Neural cell (in vitro differentiated cells): ENCODE results near the gene RPL39L. TPM values are rescaled to one million over a fixed set of nuclear protein-coding genes. Genes with fewer than 3 reads are reported as not detected.

Experiments used
- H2AFZ ChIP-seq: fragments of 200-600, 300-800 bp; sonication (generic), shearing (Covaris generic); 2 replicates; pipeline ENCODE4 v1.6.0; 2014; ENCODE audit warnings: low read depth, mild to moderate bottlenecking, antibody characterized with exemption, low read length, moderate library complexity
- H3F3A ChIP-seq: fragments of 200-600 bp; shearing (Covaris generic); 2 replicates; pipeline ENCODE4 v1.6.1; 2016; ENCODE audit warnings: mild to moderate bottlenecking, moderate library complexity, mixed read lengths, antibody characterized with exemption, low read length; ENCODE audit not compliant: insufficient read depth, poor library complexity, severe bottlenecking
- H3K27ac ChIP-seq: fragments of 200-600, 300-800 bp; sonication (generic), shearing (Covaris generic); 2 replicates; pipeline ENCODE4 v1.5.1; 2014; ENCODE audit warnings: mild to moderate bottlenecking, low read length, moderate library complexity
- H3K27me3 ChIP-seq: fragments of 300-800, 200-600 bp; sonication (generic), shearing (Covaris generic); 2 replicates; pipeline ENCODE4 v1.6.0; 2014; ENCODE audit warnings: mild to moderate bottlenecking, low read depth, low read length, moderate library complexity; ENCODE audit not compliant: insufficient read depth
- H3K36me3 ChIP-seq: fragments of 300-800, 200-600 bp; sonication (generic), shearing (Covaris generic); 2 replicates; pipeline ENCODE4 v1.5.1; 2014; ENCODE audit warnings: mild to moderate bottlenecking, antibody characterized with exemption, low read length, moderate library complexity; ENCODE audit not compliant: insufficient read depth
- H3K4me2 ChIP-seq: fragments of 300-800, 200-600 bp; sonication (generic), shearing (Covaris generic); 2 replicates; pipeline ENCODE4 v1.6.0; 2014; ENCODE audit warnings: mild to moderate bottlenecking, low read length
- H3K4me3 ChIP-seq: fragments of 300-800, 200-600 bp; sonication (generic), shearing (Covaris generic); 2 replicates; pipeline ENCODE4 v1.5.1; 2014; ENCODE audit warnings: mild to moderate bottlenecking, low read length, moderate library complexity
- H3K79me2 ChIP-seq: fragments of 200-600 bp; shearing (Covaris generic); replicated peaks from 2 replicates; pipeline ENCODE4 v1.6.0; 2014; ENCODE audit warnings: mild to moderate bottlenecking, low read length, moderate library complexity; ENCODE audit not compliant: insufficient read depth
- H3K9ac ChIP-seq: fragments of 300-800, 200-600 bp; sonication (generic), shearing (Covaris generic); 2 replicates; pipeline ENCODE4 v1.6.1; 2016; ENCODE audit warnings: mild to moderate bottlenecking, low read length, mixed read lengths
- H3K9me2 ChIP-seq: fragments of 200-600 bp; shearing (Covaris generic); 2 replicates; pipeline ENCODE4 v1.6.1; 2016; ENCODE audit warnings: mild to moderate bottlenecking, low read length, mixed read lengths; ENCODE audit not compliant: insufficient read depth
- H3K9me3 ChIP-seq: fragments of 200-600, 300-800 bp; sonication (generic), shearing (Covaris generic); 2 replicates; pipeline ENCODE4 v1.6.1; 2016; ENCODE audit warnings: mild to moderate bottlenecking, mixed run types, low read length, moderate library complexity, mixed read lengths
- H4K20me1 ChIP-seq: fragments of 200-600 bp; shearing (Covaris generic); 2 replicates; pipeline ENCODE4 v1.6.1; 2016; ENCODE audit warnings: mild to moderate bottlenecking, mixed run types; ENCODE audit not compliant: insufficient read depth
- EP300 ChIP-seq: fragments of 450-650 bp; conservative IDR thresholded peaks from 2 replicates; pipeline ENCODE4 v1.6.1; 2014; ENCODE audit warnings: antibody characterized with exemption, mild to moderate bottlenecking, moderate library complexity; ENCODE audit not compliant: poor library complexity, severe bottlenecking
- EZH2 ChIP-seq: fragments of 200-600, 300-800 bp; shearing (Covaris generic), sonication (generic); IDR thresholded peaks from 2 replicates; pipeline ENCODE4 v1.6.1; 2014; ENCODE audit warnings: antibody characterized with exemption, low read length, borderline replicate concordance, mild to moderate bottlenecking; ENCODE audit not compliant: insufficient read depth, poor library complexity, severe bottlenecking
- MXI1 ChIP-seq: fragments of 450-650 bp; conservative IDR thresholded peaks from 2 replicates; pipeline ENCODE4 v1.6.1; 2014; ENCODE audit warnings: antibody characterized with exemption, mild to moderate bottlenecking; ENCODE audit not compliant: poor library complexity, severe bottlenecking
- POLR2AphosphoS5 ChIP-seq: IDR thresholded peaks from 2 replicates; pipeline ENCODE4 v1.6.1; 2012
- RAD21 ChIP-seq: fragments of 450-650 bp; conservative IDR thresholded peaks from 2 replicates; pipeline ENCODE4 v1.6.1; 2014; ENCODE audit warnings: antibody characterized with exemption, mild to moderate bottlenecking, moderate library complexity
- SMC3 ChIP-seq: fragments of 450-650 bp; conservative IDR thresholded peaks from 2 replicates; pipeline ENCODE4 v1.6.1; 2014; ENCODE audit warnings: antibody characterized with exemption, mild to moderate bottlenecking, moderate library complexity; ENCODE audit not compliant: poor library complexity
- TAF1 ChIP-seq: IDR thresholded peaks from 2 replicates; pipeline ENCODE4 v1.6.1; 2012; ENCODE audit warnings: low read depth
- polyA plus RNA-seq: library from polyadenylated mRNA; depleted of rRNA; stranded (reverse); fragments of >200 nt; gene quantifications from 2 replicates; pipeline ENCODE4 v1.2.3, GENCODE V29; 2014
- TF ChIP-seq, protein P1 (sequence below): fragments of 450-650 bp; IDR thresholded peaks from 2 replicates; pipeline ENCODE4 v1.5.1; 2014; ENCODE audit warnings: antibody characterized with exemption, mild to moderate bottlenecking, moderate library complexity; ENCODE audit not compliant: poor library complexity, severe bottlenecking
- TF ChIP-seq, protein P2 (sequence below): IDR thresholded peaks from 2 replicates; pipeline ENCODE4 v1.6.1; 2012; ENCODE audit warnings: borderline replicate concordance

The RPL39L gene
- polyA plus RNA-seq, 1 donor from 2014 or later = 19.9 TPM

DNA sequence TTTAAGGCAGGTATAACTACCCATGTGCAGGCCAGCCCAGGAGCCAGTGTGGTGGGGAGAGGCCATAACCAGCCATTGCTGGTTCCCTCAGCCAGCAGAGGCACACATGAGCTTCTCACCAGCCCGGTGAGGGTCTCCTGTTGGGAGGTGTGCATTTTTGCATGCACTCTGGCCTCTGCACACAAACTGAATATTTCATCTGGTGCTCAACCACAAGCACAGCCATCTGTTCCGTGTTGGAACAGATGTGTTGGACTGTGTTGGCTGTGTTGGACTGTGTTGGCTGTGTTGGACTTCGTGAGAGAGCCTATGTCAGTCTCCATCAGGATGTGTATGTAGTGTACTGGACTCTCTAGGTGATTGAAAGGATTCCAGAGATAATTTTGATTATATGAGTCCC lies 67.2 kb downstream of the RPL39L start:
- TF ChIP-seq EZH2 (no peak), RAD21 (no peak), SMC3 (no peak), POLR2AphosphoS5 (no peak), TAF1 (no peak), MXI1 (no peak), EP300 (no peak)
- TF ChIP-seq, protein P1, sequence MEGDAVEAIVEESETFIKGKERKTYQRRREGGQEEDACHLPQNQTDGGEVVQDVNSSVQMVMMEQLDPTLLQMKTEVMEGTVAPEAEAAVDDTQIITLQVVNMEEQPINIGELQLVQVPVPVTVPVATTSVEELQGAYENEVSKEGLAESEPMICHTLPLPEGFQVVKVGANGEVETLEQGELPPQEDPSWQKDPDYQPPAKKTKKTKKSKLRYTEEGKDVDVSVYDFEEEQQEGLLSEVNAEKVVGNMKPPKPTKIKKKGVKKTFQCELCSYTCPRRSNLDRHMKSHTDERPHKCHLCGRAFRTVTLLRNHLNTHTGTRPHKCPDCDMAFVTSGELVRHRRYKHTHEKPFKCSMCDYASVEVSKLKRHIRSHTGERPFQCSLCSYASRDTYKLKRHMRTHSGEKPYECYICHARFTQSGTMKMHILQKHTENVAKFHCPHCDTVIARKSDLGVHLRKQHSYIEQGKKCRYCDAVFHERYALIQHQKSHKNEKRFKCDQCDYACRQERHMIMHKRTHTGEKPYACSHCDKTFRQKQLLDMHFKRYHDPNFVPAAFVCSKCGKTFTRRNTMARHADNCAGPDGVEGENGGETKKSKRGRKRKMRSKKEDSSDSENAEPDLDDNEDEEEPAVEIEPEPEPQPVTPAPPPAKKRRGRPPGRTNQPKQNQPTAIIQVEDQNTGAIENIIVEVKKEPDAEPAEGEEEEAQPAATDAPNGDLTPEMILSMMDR = no peak
- TF ChIP-seq, protein P2, sequence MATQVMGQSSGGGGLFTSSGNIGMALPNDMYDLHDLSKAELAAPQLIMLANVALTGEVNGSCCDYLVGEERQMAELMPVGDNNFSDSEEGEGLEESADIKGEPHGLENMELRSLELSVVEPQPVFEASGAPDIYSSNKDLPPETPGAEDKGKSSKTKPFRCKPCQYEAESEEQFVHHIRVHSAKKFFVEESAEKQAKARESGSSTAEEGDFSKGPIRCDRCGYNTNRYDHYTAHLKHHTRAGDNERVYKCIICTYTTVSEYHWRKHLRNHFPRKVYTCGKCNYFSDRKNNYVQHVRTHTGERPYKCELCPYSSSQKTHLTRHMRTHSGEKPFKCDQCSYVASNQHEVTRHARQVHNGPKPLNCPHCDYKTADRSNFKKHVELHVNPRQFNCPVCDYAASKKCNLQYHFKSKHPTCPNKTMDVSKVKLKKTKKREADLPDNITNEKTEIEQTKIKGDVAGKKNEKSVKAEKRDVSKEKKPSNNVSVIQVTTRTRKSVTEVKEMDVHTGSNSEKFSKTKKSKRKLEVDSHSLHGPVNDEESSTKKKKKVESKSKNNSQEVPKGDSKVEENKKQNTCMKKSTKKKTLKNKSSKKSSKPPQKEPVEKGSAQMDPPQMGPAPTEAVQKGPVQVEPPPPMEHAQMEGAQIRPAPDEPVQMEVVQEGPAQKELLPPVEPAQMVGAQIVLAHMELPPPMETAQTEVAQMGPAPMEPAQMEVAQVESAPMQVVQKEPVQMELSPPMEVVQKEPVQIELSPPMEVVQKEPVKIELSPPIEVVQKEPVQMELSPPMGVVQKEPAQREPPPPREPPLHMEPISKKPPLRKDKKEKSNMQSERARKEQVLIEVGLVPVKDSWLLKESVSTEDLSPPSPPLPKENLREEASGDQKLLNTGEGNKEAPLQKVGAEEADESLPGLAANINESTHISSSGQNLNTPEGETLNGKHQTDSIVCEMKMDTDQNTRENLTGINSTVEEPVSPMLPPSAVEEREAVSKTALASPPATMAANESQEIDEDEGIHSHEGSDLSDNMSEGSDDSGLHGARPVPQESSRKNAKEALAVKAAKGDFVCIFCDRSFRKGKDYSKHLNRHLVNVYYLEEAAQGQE = no peak
- Histone ChIP-seq H2AFZ (no peak overlapping the region), H3K4me2 (no peak overlapping the region), H3K9me2 (no peaks in the 10 kb centered on the region), H3K79me2 (no peaks in the 10 kb centered on the region), H3K9me3 (no peaks in the 10 kb centered on the region), H3K36me3 (no peaks in the 10 kb centered on the region), H3K4me3 (no peak overlapping the region), H3K9ac (no peak overlapping the region), H3K27me3 (no peaks in the 10 kb centered on the region), H4K20me1 (no peaks in the 10 kb centered on the region), H3K27ac (no peak overlapping the region), H3F3A (no peaks in the 10 kb centered on the region)

Other genes starting within 250 kb of the RPL39L start
- gene ST6GAL1, start 209.0 kb downstream of the RPL39L start, polyA plus RNA-seq = 16.6 and 17.6 TPM in 2 replicates
- gene RTP1, start 58.0 kb upstream of the RPL39L start, polyA plus RNA-seq = 2.0 and 2.3 TPM in 2 replicates
- 0.19 and 0.74 TPM in 2 replicates for gene MASP1, start 152.2 kb upstream of the RPL39L start, polyA plus RNA-seq
- not detected in 2 replicates for gene RTP4, start 228.9 kb upstream of the RPL39L start, polyA plus RNA-seq